Inflammatory macrophage treated with lipopolysaccharide for 4 hours (primary cell): ENCODE measurements around the gene PPP6R2.

ENCODE experiments used
- DNase-seq: peaks from one replicate; pipeline ENCODE4 v3.0.0-alpha.2; 2020

Gene PPP6R2

GRCh38 chr22:50454556-50455075 is 111.5 kb downstream of the PPP6R2 start:
- no peak for DNase-seq

DNA sequence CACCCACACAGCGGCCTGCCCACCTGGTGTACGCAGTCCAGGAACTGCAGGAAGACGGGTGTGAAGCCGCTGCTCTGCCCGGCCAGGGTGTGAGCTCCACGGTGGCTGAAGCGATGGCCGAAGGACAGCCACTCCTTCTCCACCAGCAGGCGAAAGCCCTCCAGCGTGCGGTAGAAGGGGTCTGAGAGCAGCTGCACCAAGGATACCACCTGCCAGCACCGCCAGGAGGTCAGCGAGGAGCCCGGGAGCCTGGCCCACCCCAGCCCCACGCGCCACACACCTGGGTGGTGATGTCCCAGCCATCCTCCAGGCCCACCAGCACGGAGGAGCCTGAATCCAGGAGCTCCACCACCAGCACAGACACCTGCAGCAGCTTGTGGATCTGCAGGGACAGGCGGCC is 112.1 kb downstream of the PPP6R2 start:
- no peak for DNase-seq

GRCh38 chr22:50456026-50456425 is 112.9 kb downstream of the PPP6R2 start:
- no peak for DNase-seq

- DNase-seq: no peak
Observed at GRCh38 chr22:50456466-50457234, 113.5 kb downstream of the PPP6R2 start.

DNA sequence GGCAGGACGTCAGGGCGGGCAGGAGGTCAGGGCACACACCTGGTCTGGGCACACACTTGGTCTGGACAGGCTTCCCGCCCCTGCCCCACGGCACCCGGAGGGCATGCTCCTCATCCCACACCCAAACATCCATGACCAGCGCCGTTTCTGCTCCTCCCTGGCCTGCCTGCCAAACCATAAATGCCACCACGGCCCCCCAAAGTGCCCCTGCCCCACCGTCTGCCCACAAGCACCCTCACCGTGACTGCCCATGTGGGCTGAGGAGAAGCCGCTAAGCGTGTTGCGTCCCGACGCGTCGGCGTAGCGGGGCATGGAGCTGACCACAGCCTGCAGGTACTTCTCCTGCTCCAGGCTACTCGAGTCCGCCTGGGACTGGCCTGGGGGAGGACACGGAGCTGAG is 115.9 kb downstream of the PPP6R2 start:
- no peak for DNase-seq

DNA sequence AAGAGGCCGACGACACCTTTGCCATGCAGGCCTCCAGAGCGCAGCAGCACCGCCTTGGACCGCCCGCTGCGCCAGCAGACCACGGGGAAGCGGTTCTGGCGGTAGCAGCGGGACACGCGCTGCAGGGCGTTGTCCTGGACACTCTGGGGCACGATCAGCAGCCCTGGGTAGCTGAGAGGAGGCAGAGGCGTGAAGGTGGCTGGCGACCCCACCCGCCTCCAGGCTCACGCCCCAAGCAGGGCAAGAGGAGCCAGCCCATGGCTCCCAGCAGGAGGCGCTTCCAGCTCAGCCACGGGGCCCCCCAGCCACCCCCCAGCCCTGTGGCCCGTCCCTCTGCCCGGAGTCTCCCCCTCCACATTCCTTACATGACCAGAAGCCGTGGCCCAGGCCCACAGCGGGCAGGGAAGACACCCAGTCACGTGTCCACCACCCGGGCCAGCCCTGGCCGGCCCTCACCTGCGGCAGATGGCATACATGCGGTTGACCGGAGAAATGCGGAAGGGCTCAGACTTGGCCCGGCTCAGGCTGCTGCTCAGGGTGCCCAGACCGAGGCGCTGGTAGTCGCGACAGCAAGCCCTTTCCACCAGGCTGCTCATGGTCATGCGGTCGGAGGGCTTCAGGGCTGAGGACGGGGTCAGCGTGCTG is 116.5 kb downstream of the PPP6R2 start:
- DNase-seq: no peak

DNA sequence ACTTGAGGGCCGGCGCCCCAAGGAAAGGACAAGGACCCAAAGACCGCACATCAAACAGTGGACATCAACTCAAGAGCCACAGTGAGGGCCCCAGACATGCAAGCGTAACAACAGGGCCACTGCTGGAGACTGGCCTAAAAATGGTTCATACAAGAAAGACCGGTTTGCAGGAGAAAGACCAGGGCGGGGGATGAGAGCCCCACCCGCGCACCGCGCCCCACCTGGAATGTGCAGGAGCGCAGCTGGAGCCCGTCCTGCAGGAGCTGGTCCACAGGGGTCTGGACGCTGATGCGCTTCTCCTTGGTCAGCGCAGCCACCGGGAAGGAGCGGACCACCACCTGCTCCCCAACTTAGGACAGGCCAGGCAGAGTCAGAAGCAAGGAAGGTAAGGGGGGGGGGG is 117.8 kb downstream of the PPP6R2 start:
- no peak for DNase-seq

- DNase-seq: no peak
Observed at GRCh38 chr22:50461536-50461935, 118.4 kb downstream of the PPP6R2 start.

- no peak for DNase-seq
Observed at GRCh38 chr22:50461979-50462540, 118.9 kb downstream of the PPP6R2 start.

- DNase-seq: no peak
Observed at GRCh38 chr22:50463188-50463900, 120.2 kb downstream of the PPP6R2 start.

DNA sequence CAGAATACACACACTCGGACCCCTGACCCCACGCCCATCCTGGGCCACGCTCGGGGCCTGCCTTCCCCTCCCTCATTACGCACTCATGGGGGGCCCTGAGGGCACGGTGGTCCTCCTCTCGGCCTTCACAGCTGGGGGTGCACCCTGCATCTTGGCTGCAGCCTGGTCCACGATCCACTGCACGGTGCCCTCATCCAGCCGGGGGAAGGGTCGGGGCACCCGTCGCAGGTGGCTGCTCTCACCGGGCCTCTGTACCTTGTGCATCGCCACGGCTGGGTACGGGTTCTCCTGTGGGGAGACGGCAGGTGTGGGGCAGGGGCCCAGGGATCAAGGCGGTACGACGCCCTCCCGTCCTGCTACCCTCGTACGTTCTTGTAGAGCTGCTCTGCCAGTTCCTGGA is 121.3 kb downstream of the PPP6R2 start:
- no peak for DNase-seq

DNA sequence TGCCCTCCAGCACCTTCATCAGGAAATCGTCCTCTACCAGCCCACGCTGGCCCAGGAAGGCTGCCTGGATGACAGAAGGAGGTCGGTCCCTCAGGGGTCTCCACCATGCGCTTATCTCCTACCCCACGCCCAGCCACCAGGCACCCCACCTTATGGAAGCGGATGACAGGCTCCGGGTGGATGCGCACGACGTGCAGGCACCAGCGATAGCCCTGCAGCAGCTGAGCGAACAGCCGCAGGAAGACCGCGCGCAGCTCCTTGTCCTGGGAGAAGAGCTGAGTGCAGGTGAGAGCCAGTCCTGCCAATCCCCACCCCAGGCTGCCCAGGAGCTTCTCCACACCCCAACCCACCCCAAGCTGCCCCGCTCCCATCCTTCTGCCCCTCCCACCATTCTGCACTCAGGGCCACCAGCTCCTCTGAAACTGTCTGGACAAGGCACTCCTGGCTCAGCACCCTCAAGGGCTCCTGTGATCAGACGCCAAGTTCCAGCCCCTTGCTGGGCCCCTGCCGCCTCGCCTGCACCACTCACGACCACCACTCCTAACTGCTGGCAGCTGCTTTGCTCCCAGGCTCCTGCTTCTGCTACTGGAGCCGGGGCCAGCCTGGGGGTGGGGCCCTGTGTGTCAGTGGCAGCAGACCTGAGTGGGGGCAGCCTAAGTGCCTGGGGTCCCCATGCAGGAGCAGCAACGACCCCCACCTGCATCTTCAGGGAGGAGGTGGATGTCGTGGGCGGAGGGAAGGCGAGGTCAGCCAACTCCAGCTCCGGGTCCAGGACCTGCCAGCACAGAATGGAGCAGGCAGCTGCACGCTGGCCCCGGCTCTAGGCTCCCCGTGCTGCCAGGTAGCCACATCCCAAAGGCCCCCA is 122.2 kb downstream of the PPP6R2 start:
- no peak for DNase-seq

DNA sequence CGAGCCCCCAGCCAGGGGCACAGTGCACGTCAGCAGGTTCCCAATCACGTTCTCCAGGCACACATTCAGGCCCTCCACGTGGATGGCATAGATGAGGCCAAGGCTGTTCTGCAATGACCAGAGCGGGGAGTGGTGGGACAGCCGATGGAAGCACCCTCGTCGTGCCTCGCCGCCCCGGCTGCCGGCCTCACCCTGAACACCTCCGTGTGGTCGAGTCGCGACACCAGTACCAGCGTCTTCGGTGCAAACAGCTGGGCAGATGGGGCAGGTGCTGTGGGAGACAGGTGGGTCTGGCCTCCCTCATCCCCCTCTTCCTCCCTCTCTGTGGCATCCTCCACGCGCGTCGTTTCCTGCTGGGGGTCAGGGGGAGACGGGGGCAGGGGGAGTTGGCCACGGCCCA is 124.2 kb downstream of the PPP6R2 start:
- DNase-seq: no peak

DNA sequence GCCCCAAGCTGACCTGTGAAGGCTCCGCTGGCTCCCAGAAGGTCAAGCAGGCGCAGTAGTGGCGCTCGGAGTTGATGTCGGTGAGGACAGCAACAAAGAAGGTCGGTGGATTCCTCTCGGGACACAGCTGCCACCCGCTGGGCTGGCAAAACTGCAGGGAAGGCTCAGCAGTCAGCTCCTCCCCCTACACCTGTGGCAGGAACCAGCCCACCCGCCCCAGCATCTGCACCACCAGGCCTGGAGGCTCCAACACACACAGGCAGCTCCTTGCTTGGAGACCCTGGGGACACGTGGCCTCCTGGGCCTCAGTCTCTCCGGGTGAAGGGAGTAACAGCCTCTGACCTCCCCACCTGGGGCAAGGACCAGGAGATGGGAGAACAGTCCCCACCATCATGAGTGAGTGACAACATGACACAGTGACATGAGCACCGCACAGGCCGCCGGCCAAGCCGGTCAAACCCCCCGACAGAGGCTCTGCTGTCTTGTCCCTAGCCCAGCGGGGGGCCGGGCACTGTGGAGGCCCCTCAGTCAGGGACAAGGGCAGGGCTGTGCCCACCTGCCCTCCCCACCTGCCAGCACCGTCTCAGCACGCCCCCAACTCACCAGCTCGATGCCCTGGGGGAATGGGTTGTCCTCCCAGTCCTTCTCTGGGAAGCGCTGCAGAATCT is 124.8 kb downstream of the PPP6R2 start:
- DNase-seq: no peak

GRCh38 chr22:50468626-50469025 is 125.5 kb downstream of the PPP6R2 start:
- no peak for DNase-seq

- no peak for DNase-seq
Observed at GRCh38 chr22:50469377-50470305, 126.5 kb downstream of the PPP6R2 start.

- DNase-seq: no peak
Observed at GRCh38 chr22:50470491-50470890, 127.4 kb downstream of the PPP6R2 start.

GRCh38 chr22:50471197-50471847 is 128.2 kb downstream of the PPP6R2 start:
- no peak for DNase-seq

- no peak for DNase-seq
Observed at GRCh38 chr22:50471962-50472361, 128.8 kb downstream of the PPP6R2 start.

- no peak for DNase-seq
Observed at GRCh38 chr22:50473088-50473487, 130.0 kb downstream of the PPP6R2 start.
